GM18505 (cell line): ENCODE results near the gene MAST4.

ENCODE experiments used
- ATAC-seq: cut with Tn5 transposase; IDR thresholded peaks from one replicate; pipeline ENCODE4 v1.9.1; 2021; ENCODE audit not compliant: unreplicated experiment
- POLR2A ChIP-seq: IDR thresholded peaks from 4 replicates; pipeline ENCODE4 v1.6.1; 2011; ENCODE audit warnings: borderline replicate concordance; ENCODE audit not compliant: insufficient read depth, insufficient read length; ENCODE audit errors: extremely low read depth

MAST4 gene

GRCh38 chr5:66859526-66859925, 263.3 kb downstream of the MAST4 start:
- no peak for ATAC-seq
- no peak for TF ChIP-seq POLR2A

- ATAC-seq = no peak
- no peak for TF ChIP-seq POLR2A
Observed at GRCh38 chr5:66860199-66860975, 264.2 kb downstream of the MAST4 start.

GRCh38 chr5:66861402-66861801, 265.2 kb downstream of the MAST4 start:
- no peak for TF ChIP-seq POLR2A
- ATAC-seq = no peak

GRCh38 chr5:66862020-66862419, 265.8 kb downstream of the MAST4 start:
- no peak for TF ChIP-seq POLR2A
- ATAC-seq = no peak

- no peak for TF ChIP-seq POLR2A
- ATAC-seq = no peak
Observed at GRCh38 chr5:66863243-66864170, 267.3 kb downstream of the MAST4 start.

GRCh38 chr5:66864240-66864884, 268.2 kb downstream of the MAST4 start:
- ATAC-seq = no peak
- TF ChIP-seq POLR2A = no peak

- ATAC-seq = no peak
- TF ChIP-seq POLR2A = no peak
Observed at GRCh38 chr5:66867618-66868322, 271.6 kb downstream of the MAST4 start.

- no peak for TF ChIP-seq POLR2A
- no peak for ATAC-seq
Observed at GRCh38 chr5:66869347-66869746, 273.2 kb downstream of the MAST4 start.

- no peak for TF ChIP-seq POLR2A
- no peak for ATAC-seq
Observed at GRCh38 chr5:66870708-66871107, 274.5 kb downstream of the MAST4 start.

- ATAC-seq = no peak
- no peak for TF ChIP-seq POLR2A
Observed at GRCh38 chr5:66871651-66872050, 275.5 kb downstream of the MAST4 start.

GRCh38 chr5:66872736-66873331, 276.6 kb downstream of the MAST4 start:
- no peak for TF ChIP-seq POLR2A

GRCh38 chr5:66874004-66874403, 277.8 kb downstream of the MAST4 start:
- no peak for TF ChIP-seq POLR2A
- no peak for ATAC-seq

More at GRCh38 chr5:66872736-66873331, 276.6 kb downstream of the MAST4 start:
- no peak for ATAC-seq

- TF ChIP-seq POLR2A = no peak
- no peak for ATAC-seq
Observed at GRCh38 chr5:66875315-66875714, 279.1 kb downstream of the MAST4 start.

- no peak for ATAC-seq
- no peak for TF ChIP-seq POLR2A
Observed at GRCh38 chr5:66876266-66876807, 280.1 kb downstream of the MAST4 start.
